Activated CD4-positive, alpha-beta T cell treated with anti-CD3 and anti-CD28 coated beads, Interleukin-2, amount 10 ng/mL, durations not matched to agents 24 days and 14 days (primary cell): Measurements from ENCODE around the gene SYT3. TPM values are rescaled to one million over a fixed set of nuclear protein-coding genes. Genes with fewer than 3 reads are reported as not detected.
"Not testable (repeated sequence)": the region's sequence is repeated elsewhere in the genome, so short reads cannot be mapped to it uniquely, and the experiment has no call there.

Experiments used
- DNase-seq: peaks from one replicate; pipeline ENCODE4 v3.0.0; 2022
- H3K27ac Mint-ChIP-seq: one replicate; pipeline ENCODE4 v1.8.0; 2022; ENCODE audit warnings: mild to moderate bottlenecking, mixed read lengths
- H3K27me3 Mint-ChIP-seq: one replicate; pipeline ENCODE4 v1.8.0; 2022; ENCODE audit warnings: mixed read lengths
- H3K36me3 Mint-ChIP-seq: one replicate; pipeline ENCODE4 v1.8.0; 2022; ENCODE audit warnings: low read depth, mild to moderate bottlenecking, mixed read lengths
- H3K4me1 Mint-ChIP-seq: one replicate; pipeline ENCODE4 v1.8.0; 2021; ENCODE audit warnings: mixed read lengths
- H3K4me3 Mint-ChIP-seq: one replicate; pipeline ENCODE4 v1.8.0; 2022; ENCODE audit warnings: mild to moderate bottlenecking, moderate library complexity, mixed read lengths
- H3K9me3 Mint-ChIP-seq: one replicate; pipeline ENCODE4 v1.8.0; 2021; ENCODE audit warnings: mixed read lengths
- intact Hi-C: fragments of 100-400 bp; cut with micrococcal nuclease; formaldehyde crosslinking; loops from one replicate; pipeline ENCODE4 v1.15.1; 2023
- total RNA-seq: library from RNA; stranded (reverse); gene quantifications from 2 replicates; pipeline ENCODE4 v1.2.3, GENCODE V29; 2022

SYT3 gene
- total RNA-seq, 1 donor from 2014 or later = not detected

DNA sequence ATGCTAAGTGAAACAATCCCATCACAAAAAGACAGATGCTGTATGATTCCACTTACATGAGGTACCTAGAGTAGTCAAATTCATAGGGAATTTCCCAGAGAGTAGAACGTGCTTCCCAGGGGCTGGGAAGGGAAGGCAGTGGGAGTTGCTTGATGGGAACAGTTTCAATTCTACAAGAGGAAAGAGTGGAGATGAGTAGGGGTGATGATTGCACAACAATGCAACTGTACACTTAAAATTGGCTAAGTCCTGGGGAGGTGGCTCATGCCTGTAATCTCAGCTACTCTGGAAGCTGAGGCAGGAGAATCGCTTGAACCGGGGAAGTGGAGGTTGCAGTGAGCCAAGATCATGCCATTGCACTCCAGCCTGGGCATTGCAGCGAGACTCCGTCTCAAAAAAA lies 21.3 kb downstream of the SYT3 start:
- intact Hi-C loops, H3K36me3 Mint-ChIP-seq, H3K27ac Mint-ChIP-seq, DNase-seq, H3K4me1 Mint-ChIP-seq, H3K4me3 Mint-ChIP-seq, H3K9me3 Mint-ChIP-seq, H3K27me3 Mint-ChIP-seq: not testable (repeated sequence)

DNA sequence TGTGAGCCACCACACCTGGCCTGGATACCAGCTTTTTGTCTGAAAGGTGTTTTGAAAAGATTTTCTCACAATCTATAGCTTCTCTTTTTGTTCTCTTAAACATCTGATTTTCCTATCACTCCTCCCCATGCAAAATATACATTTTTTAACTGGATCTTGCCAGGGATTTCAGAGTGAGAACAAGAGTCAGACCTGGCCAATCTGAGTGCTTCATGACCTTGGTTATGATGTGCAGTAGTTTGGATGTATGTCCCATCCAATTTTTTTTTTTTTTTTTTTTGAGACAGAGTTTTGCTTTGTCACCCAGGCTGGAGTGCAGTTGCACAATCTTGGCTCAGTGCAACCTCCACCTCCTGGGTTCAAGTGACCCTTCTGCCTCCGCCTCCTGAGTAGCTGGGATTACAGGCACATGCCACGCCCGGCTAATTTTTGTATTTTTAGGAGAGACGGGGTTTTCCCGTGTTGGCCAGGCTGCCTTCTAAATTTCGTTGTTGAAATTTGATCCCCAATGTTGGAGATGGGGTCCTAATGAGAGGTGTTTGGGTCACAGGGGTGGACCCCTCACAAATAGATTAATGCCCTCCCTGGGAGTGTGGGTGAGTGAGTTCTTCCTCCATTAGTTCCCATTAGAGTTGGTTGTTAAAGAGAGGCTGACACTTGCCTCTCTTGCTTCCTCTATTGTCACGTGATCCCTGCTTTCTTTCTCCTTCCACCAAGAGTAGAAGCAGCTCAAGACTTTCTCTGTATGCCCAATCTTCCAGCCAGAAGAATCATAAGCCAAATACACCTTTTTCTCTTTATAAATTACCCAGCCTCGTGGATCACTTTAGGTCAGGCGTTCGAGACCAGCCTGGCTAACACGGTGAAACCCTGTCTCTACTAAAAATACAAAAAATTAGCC lies 26.9 kb downstream of the SYT3 start:
- DNase-seq, H3K27me3 Mint-ChIP-seq, H3K27ac Mint-ChIP-seq, H3K9me3 Mint-ChIP-seq, H3K36me3 Mint-ChIP-seq, H3K4me1 Mint-ChIP-seq, H3K4me3 Mint-ChIP-seq, intact Hi-C loops: not testable (repeated sequence)

DNA sequence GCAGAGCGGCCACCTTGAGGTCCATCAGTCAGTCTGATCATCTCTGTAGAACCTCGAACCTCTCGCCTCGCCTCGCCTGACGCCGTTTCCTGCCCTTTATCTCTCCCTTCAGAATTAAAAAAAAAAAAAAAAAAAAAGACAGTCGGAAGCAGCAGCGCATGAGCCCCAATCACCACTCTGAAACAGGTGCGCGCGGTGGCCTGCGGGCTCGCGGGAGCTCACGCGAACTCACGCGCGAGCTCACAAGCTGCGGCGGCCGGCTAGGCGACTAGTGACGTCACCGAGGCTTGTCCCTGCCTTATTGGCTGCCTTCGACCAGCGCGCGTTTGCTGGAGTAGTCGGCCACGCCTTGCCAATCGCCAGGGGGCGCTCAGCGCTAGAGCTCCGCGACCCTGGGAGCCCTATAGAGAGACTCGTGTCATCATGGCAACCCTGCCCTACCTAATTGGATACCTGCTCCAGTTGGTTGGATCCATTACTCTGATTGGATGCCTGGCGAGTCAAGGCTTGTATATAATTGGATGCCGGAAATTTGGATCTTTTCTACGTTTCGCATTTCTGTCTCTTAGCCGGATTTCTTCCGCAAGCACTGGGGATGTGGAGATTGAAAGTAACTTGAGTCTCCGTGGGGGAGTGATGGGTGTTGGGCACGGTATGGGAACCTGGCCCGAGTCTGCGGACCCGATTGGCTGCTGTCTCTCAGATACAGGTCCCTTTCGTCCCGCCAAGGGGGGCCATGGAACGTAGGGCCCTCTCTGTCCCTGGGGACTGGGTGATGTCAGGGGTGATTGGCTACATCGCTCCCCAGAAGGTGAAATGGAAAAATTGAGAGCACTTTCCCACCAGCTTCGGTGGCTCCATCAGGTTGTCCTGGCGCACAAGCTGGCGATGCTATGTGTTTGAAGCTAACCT lies 31.6 kb downstream of the SYT3 start:
- H3K36me3 Mint-ChIP-seq = no peaks in the 10 kb centered on the region
- H3K27ac Mint-ChIP-seq = no peak overlapping the region
- intact Hi-C loops = loop anchor here (2.0 kb wide), 1 partner anchor 175 kb away; no protein-coding TSS in a partner anchor
- H3K9me3 Mint-ChIP-seq = peaks cover 4% of the 10 kb centered on the region
- H3K4me3 Mint-ChIP-seq = peak overlapping the region; percentile 14
- H3K4me1 Mint-ChIP-seq = peaks cover 4% of the 10 kb centered on the region
- peak; percentile 91 for DNase-seq
- H3K27me3 Mint-ChIP-seq = peaks cover 3% of the 10 kb centered on the region

DNA sequence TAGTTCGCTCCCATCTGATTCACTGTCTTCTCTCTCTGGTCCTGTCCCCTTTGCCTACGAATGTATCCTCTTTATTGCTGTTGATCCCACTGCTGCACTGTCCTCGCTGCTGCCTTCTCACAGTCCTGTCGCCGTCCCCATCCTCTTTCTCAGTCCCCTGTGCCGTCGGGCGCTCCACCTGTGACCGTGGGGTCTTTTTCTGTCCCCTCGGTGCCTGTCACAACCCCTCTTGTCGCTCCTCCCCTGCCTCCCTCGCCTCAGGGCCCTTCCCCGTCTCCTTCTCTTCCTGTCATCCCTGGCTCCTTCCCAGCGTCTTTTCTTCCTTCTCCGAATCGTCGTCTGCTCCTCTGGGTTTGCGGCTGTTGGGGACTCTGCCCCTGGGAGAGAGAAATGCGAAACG lies 32.3 kb downstream of the SYT3 start:
- H3K27me3 Mint-ChIP-seq = peaks cover 7% of the 10 kb centered on the region
- intact Hi-C loops = no loop called here
- no peak for DNase-seq
- H3K4me1 Mint-ChIP-seq = peaks cover 4% of the 10 kb centered on the region
- H3K9me3 Mint-ChIP-seq = peaks cover 4% of the 10 kb centered on the region
- H3K27ac Mint-ChIP-seq = no peak overlapping the region
- H3K4me3 Mint-ChIP-seq = no peak overlapping the region
- H3K36me3 Mint-ChIP-seq = no peaks in the 10 kb centered on the region

DNA sequence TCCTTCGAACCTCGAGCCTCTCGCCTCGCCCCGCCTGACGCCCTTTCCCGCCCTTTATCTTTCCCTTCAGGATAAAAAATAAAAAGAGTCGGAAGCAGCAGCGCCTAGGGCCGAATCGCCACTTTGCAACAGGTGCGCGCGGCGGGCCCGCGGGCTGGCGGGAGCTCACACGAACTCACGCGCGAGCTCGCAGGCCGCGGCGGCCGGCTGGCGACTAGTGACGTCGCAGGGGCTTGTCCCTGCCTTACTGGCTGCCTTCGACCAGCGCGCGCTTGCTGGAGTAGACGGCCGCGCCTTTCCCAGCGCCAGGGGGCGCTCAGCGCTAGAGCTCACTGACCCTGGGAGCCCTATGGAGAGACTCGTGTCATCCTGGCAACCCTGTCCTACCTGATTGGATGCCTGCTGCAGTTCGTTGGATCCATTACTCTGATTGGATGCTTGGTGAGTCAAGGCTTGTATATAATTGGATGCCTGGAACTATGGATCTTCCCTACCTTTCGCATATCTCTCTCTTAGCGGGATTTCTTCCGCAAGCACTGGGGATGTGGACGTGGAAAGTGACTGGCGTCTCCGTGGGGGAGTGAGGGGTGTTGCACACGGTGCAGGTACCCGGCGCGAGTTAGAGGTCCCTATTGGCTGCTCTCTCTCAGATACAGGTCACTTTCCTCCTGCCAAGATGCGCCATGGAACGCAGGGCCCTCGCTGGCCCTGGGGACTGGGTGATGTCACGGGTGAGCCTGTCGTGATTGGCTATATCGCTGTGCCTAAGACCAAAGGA lies 33.4 kb downstream of the SYT3 start:
- intact Hi-C loops, H3K4me3 Mint-ChIP-seq, DNase-seq, H3K36me3 Mint-ChIP-seq, H3K9me3 Mint-ChIP-seq, H3K27ac Mint-ChIP-seq, H3K4me1 Mint-ChIP-seq: not testable (repeated sequence)
- peaks cover 16% of the 10 kb centered on the region for H3K27me3 Mint-ChIP-seq

DNA sequence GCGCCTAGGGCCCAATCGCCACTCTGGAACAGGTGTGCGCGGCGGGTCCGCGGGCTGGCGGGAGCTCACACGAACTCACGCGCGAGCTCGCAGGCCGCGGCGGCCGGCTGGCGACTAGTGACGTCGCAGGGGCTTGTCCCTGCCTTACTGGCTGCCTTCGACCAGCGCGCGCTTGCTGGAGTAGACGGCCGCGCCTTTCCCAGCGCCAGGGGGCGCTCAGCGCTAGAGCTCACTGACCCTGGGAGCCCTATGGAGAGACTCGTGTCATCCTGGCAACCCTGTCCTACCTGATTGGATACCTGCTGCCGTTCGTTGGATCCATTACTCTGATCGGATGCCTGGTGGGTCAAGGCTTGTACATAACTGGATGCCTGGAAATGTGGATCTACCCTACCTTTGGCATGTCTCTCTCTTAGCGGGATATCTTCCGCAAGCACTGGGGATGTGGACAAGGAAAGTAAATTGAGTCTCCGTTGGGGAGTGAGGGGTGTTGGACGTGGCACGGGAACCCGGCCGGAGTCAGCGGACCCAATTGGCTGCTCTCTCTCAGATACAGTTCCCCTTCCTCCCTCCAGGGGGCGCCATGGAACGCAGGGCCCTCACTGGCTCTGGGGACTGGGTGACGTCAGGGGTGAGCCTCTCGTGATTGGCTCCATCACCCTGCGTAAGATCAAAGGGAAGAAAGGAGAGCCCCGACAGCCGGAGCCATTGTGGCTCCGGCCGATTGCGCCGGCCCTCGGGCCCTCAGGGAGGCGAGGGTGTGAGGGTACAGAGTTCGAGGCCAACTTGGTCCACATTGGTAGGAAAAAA lies 35.2 kb downstream of the SYT3 start:
- H3K27me3 Mint-ChIP-seq = peaks cover 21% of the 10 kb centered on the region
- DNase-seq, H3K9me3 Mint-ChIP-seq, H3K27ac Mint-ChIP-seq, H3K4me3 Mint-ChIP-seq, H3K4me1 Mint-ChIP-seq, H3K36me3 Mint-ChIP-seq, intact Hi-C loops: not testable (repeated sequence)

DNA sequence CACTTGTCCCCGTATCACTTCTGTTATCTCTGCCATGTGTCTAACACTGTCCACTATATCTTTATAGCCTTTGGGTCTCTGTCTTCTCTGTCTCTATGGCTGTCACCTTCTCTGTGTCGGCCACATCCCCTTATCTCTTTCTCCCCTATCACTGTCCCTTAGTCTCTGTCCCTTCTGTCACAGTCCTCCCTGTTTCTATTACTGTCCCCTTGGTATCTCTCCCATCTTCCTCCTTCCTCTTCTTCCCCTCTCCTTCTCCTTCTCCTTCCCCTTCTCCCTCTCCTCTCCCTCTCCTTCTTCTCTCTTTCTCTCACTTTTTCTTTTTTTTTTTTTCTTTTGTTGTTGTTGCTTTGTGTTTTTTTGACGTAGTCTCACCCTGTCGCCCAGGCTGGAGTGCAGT lies 36.7 kb downstream of the SYT3 start:
- H3K27me3 Mint-ChIP-seq = peaks cover 19% of the 10 kb centered on the region
- intact Hi-C loops = no loop called here
- DNase-seq = no peak
- no peaks in the 10 kb centered on the region for H3K36me3 Mint-ChIP-seq
- no peaks in the 10 kb centered on the region for H3K9me3 Mint-ChIP-seq
- no peaks in the 10 kb centered on the region for H3K4me1 Mint-ChIP-seq
- H3K4me3 Mint-ChIP-seq = no peak overlapping the region
- H3K27ac Mint-ChIP-seq = no peak overlapping the region

DNA sequence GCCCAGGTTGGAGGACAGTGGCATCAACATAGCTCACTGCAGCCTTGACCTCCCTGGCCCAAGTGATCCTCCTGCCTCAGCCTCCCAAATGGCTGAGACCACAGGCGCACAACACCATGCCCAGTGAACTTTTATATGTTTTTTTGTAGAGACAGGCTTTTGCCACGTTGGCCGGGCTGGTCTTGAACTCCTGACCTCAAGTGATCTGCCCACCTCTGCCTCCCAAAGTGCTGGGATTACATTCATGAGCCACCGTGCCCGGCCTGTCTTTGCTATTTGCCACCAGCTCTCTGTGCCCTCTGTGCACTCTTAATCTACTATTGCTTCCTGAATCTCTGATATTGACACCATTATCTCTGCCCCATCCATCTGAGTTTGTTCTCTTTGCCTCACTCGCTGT lies 37.2 kb downstream of the SYT3 start:
- Mint-ChIP-seq H3K4me3 (no peak overlapping the region), H3K27ac (no peak overlapping the region), H3K27me3 (peaks cover 19% of the 10 kb centered on the region), H3K9me3 (no peaks in the 10 kb centered on the region), H3K36me3 (no peaks in the 10 kb centered on the region), H3K4me1 (no peaks in the 10 kb centered on the region)
- intact Hi-C loops = no loop called here
- DNase-seq = no peak

DNA sequence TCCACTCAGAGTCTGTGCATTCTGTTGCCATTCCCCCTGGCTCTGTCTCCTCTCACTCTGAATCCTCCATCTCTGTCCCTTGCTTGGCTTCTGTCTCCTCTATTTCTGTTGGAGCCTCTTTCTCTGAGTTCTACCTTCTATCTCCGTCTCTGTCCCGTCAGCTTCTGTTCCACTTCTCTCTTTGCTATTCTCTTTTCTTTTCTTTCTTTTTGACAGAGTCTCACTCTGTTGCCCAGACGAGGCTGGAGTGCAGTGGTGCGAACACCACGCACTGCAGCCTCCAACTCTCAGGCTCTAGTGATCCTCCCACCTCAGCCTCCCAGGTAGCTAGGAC lies 37.6 kb downstream of the SYT3 start:
- no peaks in the 10 kb centered on the region for H3K9me3 Mint-ChIP-seq
- peaks cover 19% of the 10 kb centered on the region for H3K27me3 Mint-ChIP-seq
- no peak overlapping the region for H3K4me3 Mint-ChIP-seq
- no peaks in the 10 kb centered on the region for H3K4me1 Mint-ChIP-seq
- intact Hi-C loops = no loop called here
- H3K36me3 Mint-ChIP-seq = no peaks in the 10 kb centered on the region
- no peak overlapping the region for H3K27ac Mint-ChIP-seq
- DNase-seq = no peak

DNA sequence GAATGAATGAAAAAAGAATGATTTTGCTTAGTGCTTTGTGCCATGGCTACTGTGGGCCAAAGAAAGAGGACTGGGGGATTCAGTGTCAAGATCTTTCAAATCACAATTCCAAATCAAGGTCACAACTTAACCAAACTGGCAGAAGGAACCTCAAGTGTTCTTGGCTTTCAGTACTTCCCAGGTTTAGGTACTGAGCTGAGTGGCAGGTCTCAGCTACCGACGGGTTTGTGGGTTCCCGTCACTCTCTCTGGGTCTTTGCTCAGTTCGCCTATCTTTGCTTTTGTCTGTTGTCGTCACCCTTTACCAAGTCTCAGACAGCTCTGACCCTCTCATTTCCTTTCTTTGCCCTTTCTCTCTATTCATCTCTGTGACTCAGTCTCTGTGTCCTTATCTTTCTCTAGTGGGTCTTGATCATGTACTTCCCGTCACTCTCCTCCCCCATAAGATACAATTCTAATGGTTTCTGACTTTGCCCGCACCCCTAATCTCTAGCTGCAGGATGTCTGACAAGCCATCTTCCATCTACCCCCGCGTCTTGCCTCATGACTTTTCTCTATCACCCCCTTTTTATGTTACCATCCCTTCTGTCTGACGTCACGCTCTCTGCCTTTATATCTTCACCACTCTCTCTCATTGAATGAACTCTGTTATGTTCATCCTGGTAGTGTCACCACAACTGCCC lies 38.1 kb downstream of the SYT3 start:
- intact Hi-C loops = no loop called here
- no peak for DNase-seq
- Mint-ChIP-seq H3K27ac (no peak overlapping the region), H3K27me3 (peaks cover 19% of the 10 kb centered on the region), H3K36me3 (no peaks in the 10 kb centered on the region), H3K4me1 (no peaks in the 10 kb centered on the region), H3K9me3 (no peaks in the 10 kb centered on the region), H3K4me3 (no peak overlapping the region)

DNA sequence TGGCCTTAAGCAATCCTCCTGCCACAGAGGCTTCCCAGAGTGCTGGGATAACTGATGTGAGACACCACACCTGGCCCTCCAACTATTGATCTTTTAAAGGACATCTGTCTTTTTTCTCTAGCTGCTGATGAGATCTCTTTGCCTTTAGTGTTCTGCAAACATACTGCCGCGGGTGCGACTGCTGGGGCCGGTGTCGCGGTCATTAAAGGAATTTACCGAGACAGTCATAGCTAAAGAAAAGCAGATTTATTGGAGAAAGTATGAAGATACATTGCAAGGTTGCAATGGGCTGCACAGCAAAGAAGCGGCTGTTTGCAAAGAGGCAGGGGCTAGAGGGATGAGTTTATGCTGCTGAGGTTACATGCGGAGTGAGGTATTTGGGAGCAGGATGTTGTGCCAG lies 40.3 kb downstream of the SYT3 start:
- intact Hi-C loops = no loop called here
- H3K9me3 Mint-ChIP-seq = no peaks in the 10 kb centered on the region
- H3K27ac Mint-ChIP-seq = no peak overlapping the region
- no peak for DNase-seq
- H3K4me1 Mint-ChIP-seq = no peaks in the 10 kb centered on the region
- H3K27me3 Mint-ChIP-seq = peaks cover 19% of the 10 kb centered on the region
- no peak overlapping the region for H3K4me3 Mint-ChIP-seq
- H3K36me3 Mint-ChIP-seq = no peaks in the 10 kb centered on the region

DNA sequence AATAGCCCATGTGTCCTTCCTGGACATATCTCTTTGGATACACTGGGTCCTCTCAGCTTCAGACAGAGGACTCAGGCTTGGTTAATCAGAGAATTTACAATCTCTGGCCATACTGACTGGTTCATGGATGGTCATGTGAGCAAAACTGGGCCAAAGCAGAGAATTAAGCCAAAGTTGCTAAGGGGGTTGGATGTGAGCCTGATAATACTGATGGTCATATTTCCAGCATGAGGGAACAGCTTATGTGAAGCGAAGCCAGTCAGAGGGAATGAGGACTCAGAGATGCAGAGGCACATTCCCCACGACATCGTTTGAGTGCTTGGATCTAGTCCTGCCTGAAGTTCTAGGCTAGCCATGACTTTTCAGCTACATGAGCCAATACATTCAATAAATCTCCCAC lies 49.5 kb downstream of the SYT3 start:
- H3K4me1 Mint-ChIP-seq = no peaks in the 10 kb centered on the region
- H3K27me3 Mint-ChIP-seq = peaks cover 4% of the 10 kb centered on the region
- no peak for DNase-seq
- H3K4me3 Mint-ChIP-seq = no peak overlapping the region
- no peaks in the 10 kb centered on the region for H3K9me3 Mint-ChIP-seq
- H3K27ac Mint-ChIP-seq = no peak overlapping the region
- H3K36me3 Mint-ChIP-seq = no peaks in the 10 kb centered on the region
- intact Hi-C loops = no loop called here
